Measurements from ENCODE around the gene PMAIP1.
"Not testable (repeated sequence)": the region's sequence is repeated elsewhere in the genome, so short reads cannot be mapped to it uniquely, and the experiment has no call there.

Gene PMAIP1

DNA sequence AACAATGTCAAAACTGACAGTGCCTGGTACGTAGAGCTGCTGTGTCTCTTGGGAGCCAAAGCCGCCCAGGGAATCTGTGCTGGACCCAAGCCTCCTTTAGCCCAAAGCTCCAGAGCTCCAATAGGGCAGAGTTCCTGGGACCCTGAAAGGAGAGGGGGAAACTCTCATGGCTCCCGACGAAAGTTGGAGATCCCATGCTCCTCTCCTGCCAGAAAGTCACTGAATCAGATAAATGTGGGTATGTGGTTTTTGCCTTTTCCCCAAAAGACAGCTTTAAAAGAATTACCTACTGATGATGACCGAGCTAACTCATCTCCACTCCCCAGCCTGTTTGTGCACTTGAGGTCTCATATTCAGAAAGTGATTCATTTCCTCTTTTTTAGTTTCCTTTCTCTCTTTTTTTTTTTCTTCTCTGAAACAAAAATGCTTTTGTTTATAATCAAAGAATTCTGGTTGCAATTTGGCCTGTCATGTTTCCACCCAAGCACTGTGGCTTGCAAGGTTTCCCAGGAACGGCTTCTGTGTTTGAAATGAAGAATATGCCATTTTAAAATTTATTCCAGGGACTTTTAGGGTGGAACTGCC lies 14.1 kb upstream of the PMAIP1 start:
- peak in 1 of 2 donors; percentile 4 for DNase-seq (ENCODE audit: low read depth in 2 of 2)

- not testable (repeated sequence) for DNase-seq (ENCODE audit: low read depth in 2 of 2)
Measured at GRCh38 chr18:59886399-59886798, 13.4 kb upstream of the PMAIP1 start.

DNA sequence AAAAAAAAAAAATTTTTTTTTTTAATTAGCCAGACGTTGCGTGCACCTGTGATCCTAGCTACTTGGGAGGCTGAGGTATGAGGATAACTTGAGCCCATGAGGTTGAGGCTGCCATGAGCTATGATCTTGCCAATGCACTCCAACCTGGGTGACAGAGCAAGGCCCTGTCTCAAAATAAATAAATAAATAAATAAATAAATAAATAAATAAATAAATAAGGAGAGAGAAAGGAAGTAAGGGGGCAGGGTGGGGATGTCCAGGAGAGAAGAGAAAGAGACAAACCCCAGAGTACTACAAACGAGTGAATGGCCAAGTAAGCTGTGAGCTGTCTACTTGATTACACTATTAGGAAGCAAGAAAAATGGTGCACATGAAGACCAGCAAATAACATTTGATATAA lies 7.7 kb upstream of the PMAIP1 start:
- DNase-seq (ENCODE audit: low read depth in 2 of 2): no peak

DNA sequence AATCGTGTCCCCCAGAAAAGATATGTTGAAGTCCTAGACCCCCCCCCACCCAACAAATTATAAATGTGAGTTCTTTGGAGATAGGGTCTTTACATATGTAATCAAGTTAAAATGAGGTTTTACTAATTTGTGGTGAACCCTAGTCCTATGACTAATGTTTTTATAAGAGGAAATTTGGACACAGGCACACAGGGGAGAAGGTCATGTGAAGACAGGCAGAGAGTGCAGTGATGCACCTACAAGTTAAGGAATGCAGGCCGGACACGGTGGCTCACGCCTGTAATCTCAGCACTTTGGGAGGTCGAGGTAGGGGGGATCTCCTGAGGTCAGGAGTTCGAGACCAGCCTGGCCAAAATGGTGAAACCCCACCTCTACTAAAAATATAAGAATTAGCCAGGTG lies 5.8 kb upstream of the PMAIP1 start:
- no peak for DNase-seq (ENCODE audit: low read depth in 2 of 2)

GRCh38 chr18:59897321-59897954 lies 2.4 kb upstream of the PMAIP1 start:
- DNase-seq (ENCODE audit: low read depth in 2 of 2): no peak

- no peak for DNase-seq (ENCODE audit: low read depth in 2 of 2)
Measured at GRCh38 chr18:59898093-59898492, 1.7 kb upstream of the PMAIP1 start.

GRCh38 chr18:59898609-59899297 lies 1.0 kb upstream of the PMAIP1 start:
- DNase-seq (ENCODE audit: low read depth in 2 of 2): no peak

- DNase-seq (ENCODE audit: low read depth in 2 of 2): peak; percentile 60 to 65
Measured at GRCh38 chr18:59900222-59901128, 679 bp downstream of the PMAIP1 start.

DNA sequence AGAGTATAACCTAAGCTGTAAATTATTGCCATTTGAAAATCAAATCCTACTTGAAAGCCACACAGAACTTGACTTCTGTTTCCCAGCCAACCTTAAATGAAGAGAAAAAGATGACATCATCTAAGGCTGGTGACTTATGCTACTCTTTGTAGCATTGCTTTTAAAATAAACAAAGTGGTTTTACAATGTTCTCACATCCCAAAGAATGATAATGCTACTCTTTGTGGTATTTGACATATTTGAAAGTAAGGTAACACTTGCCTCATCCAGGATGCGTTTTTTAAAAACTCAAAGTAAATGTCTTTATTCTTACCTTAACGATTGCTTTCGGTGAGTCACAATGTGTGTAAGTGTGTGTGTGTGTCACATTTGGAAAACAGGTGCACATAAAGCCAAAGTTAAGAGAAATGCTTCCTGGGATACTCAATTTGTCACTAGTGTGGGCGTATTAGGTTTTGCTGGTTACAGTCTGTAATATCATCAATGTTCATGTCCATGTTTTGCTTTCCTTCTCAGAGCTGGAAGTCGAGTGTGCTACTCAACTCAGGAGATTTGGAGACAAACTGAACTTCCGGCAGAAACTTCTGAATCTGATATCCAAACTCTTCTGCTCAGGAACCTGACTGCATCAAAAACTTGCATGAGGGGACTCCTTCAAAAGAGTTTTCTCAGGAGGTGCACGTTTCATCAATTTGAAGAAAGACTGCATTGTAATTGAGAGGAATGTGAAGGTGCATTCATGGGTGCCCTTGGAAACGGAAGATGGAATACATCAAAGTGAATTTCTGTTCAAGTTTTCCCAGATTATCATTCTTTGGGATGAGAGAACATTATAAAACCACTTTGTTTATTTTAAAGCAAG lies 2.6 kb downstream of the PMAIP1 start:
- no peak for DNase-seq (ENCODE audit: low read depth in 2 of 2)

DNA sequence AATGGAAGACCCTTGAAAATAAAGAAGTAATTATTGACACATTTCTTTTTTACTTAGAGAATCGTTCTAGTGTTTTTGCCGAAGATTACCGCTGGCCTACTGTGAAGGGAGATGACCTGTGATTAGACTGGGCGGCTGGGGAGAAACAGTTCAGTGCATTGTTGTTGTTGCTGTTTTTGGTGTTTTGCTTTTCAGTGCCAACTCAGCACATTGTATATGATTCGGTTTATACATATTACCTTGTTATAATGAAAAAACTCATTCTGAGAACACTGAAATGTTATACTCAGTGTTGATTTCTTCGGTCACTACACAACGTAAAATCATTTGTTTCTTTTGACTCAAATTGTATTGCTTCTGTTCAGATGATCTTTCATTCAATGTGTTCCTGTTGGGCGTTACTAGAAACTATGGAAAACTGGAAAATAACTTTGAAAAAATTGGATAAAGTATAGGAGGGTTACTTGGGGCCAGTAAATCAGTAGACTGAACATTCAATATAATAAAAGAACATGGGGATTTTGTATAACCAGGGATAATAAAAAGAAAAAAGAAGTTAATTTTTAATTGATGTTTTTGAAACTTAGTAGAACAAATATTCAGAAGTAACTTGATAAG lies 3.3 kb downstream of the PMAIP1 start:
- no peak for DNase-seq (ENCODE audit: low read depth in 2 of 2)

DNA sequence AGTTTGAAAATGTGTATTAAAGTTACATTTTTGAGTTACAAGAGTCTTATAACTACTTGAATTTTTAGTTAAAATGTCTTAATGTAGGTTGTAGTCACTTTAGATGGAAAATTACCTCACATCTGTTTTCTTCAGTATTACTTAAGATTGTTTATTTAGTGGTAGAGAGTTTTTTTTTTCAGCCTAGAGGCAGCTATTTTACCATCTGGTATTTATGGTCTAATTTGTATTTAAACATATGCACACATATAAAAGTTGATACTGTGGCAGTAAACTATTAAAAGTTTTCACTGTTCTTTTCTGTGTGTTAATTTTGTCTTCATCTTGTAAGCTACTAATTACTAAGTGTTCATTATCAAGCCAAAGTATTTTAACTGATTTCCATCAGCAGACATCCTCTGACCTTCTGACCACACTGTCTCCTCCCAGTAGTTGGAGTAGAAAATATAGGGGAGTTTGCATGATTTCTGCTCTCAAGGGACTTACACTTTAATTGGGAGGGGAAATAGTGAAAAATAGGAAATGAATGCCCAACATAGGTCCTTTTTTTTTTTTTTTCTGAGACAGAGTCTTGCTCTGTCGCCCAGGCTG lies 4.3 kb downstream of the PMAIP1 start:
- DNase-seq (ENCODE audit: low read depth in 2 of 2): no peak

GRCh38 chr18:59905686-59906091 lies 5.9 kb downstream of the PMAIP1 start:
- DNase-seq (ENCODE audit: low read depth in 2 of 2): no peak

DNA sequence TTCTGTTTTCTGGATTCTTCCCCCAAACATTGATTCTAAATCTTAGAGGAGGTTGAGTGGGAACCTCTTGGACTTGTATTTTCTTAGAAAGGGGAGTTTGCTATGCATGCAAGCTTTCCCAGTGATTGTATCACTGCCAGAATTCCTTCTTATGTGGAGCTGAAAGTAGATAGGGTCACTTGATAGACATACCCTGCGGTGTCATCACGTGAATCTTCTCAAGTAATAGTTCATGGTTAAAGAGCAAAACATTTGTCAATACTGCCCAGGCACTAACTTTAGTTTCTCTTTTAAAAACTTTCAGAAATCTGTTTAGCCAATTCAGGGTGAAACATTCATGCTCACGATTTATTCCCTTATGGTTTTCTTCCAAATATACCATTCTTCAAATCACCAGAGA lies 6.4 kb downstream of the PMAIP1 start:
- DNase-seq (ENCODE audit: low read depth in 2 of 2): no peak

GRCh38 chr18:59907172-59907571 lies 7.4 kb downstream of the PMAIP1 start:
- DNase-seq (ENCODE audit: low read depth in 2 of 2): no peak

DNA sequence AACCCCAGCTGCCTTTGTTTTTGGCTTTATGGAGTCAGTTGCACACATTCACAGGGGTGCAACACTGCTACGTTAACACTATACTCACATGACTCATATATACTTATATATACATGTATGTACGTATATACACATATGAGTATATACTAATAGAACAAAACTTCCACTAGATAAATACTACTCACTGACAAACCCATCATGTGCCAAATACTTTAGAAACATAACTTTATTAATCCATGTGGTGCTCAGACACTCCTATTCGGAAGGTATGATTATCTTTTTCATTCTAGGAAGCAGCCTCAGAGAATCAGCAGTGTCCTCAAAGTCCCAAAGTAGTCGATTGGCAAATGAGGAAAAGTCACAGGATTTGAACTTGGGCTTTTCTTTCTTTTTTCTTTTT lies 7.9 kb downstream of the PMAIP1 start:
- DNase-seq (ENCODE audit: low read depth in 2 of 2): no peak

DNA sequence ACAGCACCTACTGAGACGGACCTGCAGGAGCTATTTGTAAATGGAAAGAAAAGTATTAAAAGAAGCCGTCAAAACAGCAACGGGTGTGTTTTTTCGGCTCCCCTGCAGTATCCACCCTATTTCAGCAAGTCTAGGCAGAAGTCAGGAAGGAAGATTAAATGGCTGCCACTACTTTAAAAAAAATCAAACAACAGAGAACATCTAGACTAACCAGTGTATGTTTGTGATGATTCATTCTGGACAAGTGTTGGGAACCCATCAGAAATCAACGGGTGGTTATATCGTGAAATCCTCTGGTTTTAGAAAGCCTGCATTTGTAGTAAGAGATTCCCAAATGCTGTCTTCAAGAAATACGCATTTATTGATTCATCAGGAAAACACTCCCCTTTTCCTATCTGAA lies 9.0 kb downstream of the PMAIP1 start:
- no peak for DNase-seq (ENCODE audit: low read depth in 2 of 2)

DNA sequence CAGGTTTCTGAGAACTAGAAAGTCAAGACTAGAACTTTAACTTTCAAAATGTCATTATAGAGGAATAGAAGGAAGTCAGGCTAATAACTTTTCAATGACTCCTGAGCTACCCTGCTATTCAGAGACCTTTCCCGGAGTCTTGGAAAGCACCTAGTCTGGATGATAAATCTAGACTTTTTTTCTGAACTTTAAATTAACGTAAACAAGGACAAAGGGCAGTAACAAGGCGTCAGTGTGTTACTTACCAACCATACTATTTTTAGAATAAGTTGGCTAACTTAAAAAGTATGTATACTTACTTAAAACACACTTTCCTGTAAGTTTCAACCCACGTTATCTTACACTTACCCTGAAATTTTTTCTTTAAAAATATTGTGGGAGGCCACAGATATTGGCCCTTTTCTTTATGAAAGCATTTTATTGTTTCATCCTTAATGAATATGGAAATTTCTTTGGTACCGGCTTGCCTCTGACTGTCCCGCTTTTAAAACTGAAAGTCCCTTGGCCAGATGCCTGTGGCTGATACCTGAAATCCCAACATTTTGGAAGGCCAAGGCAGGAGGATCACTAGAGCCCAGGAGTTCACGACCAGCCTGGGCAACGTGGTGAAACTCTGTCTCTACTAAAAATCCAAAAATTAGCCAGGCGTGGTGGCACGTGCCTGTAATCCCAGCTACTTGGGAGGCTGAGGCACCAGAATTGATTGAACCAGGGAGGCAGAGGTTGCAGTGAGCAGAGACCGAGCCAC lies 9.7 kb downstream of the PMAIP1 start:
- DNase-seq (ENCODE audit: low read depth in 2 of 2): no peak

DNA sequence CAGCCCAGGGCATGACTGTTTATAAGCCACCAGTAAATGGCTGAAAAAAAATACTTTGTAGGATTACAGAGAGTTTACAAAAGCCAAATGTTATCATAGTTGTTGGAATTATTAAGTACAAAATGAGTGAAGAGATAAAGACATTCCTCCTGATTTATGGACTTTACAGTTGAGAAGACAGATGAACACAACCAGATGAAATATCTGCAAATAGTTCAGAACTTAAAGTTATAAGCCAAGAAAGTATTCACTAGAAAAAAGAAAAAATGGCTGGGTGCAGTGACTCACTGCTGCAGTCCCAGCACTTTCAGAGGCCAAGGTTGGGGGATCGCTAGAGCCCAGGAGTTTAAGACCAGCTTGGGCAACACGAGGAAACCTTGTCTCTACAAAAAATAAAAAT lies 11.2 kb downstream of the PMAIP1 start:
- DNase-seq (ENCODE audit: low read depth in 2 of 2): no peak

DNA sequence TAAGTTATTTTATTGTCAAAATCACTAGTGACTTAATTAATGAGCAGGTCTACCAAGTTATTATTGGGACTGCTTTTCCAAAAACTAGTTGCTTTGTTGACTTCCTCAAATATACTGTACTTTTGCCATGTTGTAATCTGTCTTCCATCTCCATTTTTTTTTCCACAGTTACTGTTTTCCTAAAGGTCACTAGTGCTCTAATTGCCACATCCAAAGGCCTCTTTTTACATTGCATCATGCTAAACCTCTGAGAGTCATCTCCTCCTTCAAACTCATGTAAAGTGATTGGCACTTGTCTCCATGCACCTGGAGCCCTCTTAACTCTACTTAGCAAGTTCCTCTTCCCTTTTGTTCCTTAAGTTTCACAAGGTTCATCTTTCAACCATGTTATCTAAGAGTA lies 11.8 kb downstream of the PMAIP1 start:
- no peak for DNase-seq (ENCODE audit: low read depth in 2 of 2)
